ENCODE measurements around the gene ADGRD1.

Gene ADGRD1

DNA sequence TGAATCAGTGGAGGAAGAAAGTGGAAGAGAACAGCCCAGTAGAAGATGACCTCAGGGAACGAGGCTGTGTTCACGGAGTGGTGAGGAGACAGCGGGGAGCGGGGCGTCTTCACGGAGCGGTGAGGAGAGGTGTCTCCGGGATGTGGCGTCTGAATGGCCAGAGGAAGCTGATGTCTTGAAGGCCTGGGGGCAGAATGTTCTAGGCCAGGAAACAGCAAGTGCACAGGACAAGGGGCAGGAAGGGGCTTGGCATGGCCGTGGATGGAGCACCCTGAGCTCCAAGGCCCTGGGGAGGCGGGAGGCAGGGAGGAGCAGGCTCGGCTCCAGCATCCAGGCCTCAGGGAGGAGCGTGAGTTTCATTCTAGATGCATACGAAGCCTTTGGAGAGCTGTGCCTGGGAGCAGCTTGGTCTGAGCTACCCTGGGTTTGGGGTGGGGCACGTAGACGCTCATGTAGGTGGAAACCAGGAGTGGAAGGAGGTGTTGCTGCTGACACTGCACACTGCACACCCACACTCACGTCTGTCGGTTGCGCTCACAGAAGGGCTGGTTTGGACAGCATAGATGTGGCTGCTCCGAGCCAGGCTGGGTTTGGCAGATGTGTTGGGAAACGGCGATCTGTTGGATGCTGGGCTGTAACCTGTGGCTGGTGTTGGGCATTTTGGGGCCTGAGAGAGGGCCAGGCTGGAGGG, 131.6 kb downstream of the ADGRD1 start:
- H3K4me3 ChIP-seq (ENCODE audit: low read depth, low read length): no peak overlapping the region
- TF ChIP-seq POLR2A (IDR thresholded peaks at IDR 0.05; ENCODE audit: extremely low read depth, insufficient read length) (no peak), CTCF (IDR thresholded peaks at IDR 0.05; ENCODE audit: low read depth, low read length) (no peak), MYC (IDR thresholded peaks at IDR 0.05; ENCODE audit: low read depth, low read length) (no peak)
- TF ChIP-seq, protein P1, sequence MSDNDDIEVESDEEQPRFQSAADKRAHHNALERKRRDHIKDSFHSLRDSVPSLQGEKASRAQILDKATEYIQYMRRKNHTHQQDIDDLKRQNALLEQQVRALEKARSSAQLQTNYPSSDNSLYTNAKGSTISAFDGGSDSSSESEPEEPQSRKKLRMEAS (IDR thresholded peaks at IDR 0.05; ENCODE audit: low read depth, low read length): no peak
- DNase-seq (ENCODE audit: low read depth): no peak

- TF ChIP-seq POLR2A (IDR thresholded peaks at IDR 0.05; ENCODE audit: extremely low read depth, insufficient read length) (no peak), MYC (IDR thresholded peaks at IDR 0.05; ENCODE audit: low read depth, low read length) (no peak), CTCF (IDR thresholded peaks at IDR 0.05; ENCODE audit: low read depth, low read length) (no peak)
- TF ChIP-seq, protein P1 (IDR thresholded peaks at IDR 0.05; ENCODE audit: low read depth, low read length): no peak
- DNase-seq (ENCODE audit: low read depth): no peak
- H3K4me3 ChIP-seq (ENCODE audit: low read depth, low read length): no peak overlapping the region
These were observed 132.3 kb downstream of the ADGRD1 start for GRCh38 chr12:131085816-131086591.

DNA sequence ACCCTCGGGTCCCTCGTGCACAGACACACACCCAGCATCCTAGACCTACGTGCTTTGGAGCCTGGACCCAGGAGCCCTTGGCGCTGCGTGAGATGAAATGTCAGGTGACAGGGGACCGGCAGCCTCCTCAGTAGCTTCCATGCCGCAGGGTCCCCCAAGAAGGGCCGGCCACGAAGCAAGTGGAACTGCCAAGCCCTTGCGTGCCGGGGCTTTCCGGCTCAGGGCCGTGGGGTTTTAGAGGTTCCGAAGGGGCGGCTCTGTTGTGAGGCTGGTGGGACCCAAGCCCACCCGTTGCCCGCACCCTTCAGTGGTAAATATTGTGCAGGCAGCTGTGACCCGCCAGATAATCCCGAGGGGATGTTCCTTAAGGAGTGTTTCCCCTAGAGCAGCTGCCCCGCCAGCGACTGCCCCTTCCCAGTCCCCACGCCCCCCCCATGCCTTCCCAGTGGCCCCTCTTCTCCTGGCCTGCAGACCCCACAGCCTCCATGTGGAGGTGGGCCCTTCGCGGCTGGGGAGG, 133.7 kb downstream of the ADGRD1 start:
- no peak for DNase-seq (ENCODE audit: low read depth)
- no peak overlapping the region for H3K4me3 ChIP-seq (ENCODE audit: low read depth, low read length)
- no peak for TF ChIP-seq CTCF (IDR thresholded peaks at IDR 0.05; ENCODE audit: low read depth, low read length)
- TF ChIP-seq, protein P1 (IDR thresholded peaks at IDR 0.05; ENCODE audit: low read depth, low read length): no peak
- TF ChIP-seq MYC (IDR thresholded peaks at IDR 0.05; ENCODE audit: low read depth, low read length): no peak
- no peak for TF ChIP-seq POLR2A (IDR thresholded peaks at IDR 0.05; ENCODE audit: extremely low read depth, insufficient read length)

GRCh38 chr12:131087991-131088700, 134.4 kb downstream of the ADGRD1 start:
- DNase-seq (ENCODE audit: low read depth): no peak
- H3K4me3 ChIP-seq (ENCODE audit: low read depth, low read length): no peak overlapping the region
- no peak for TF ChIP-seq CTCF (IDR thresholded peaks at IDR 0.05; ENCODE audit: low read depth, low read length)
- TF ChIP-seq POLR2A (IDR thresholded peaks at IDR 0.05; ENCODE audit: extremely low read depth, insufficient read length): no peak
- TF ChIP-seq, protein P1 (IDR thresholded peaks at IDR 0.05; ENCODE audit: low read depth, low read length): no peak
- no peak for TF ChIP-seq MYC (IDR thresholded peaks at IDR 0.05; ENCODE audit: low read depth, low read length)

- no peak for TF ChIP-seq POLR2A (IDR thresholded peaks at IDR 0.05; ENCODE audit: extremely low read depth, insufficient read length)
- TF ChIP-seq, protein P1 (IDR thresholded peaks at IDR 0.05; ENCODE audit: low read depth, low read length): no peak
- TF ChIP-seq MYC (IDR thresholded peaks at IDR 0.05; ENCODE audit: low read depth, low read length): no peak
- no peak for TF ChIP-seq CTCF (IDR thresholded peaks at IDR 0.05; ENCODE audit: low read depth, low read length)
- DNase-seq (ENCODE audit: low read depth): no peak
- H3K4me3 ChIP-seq (ENCODE audit: low read depth, low read length): no peak overlapping the region
These were observed 135.2 kb downstream of the ADGRD1 start for GRCh38 chr12:131088701-131089530.

Measured in NB4 (cell line).